Endothelial cell (in vitro differentiated cells): Measurements from ENCODE around the gene GRB7. TPM values are rescaled to one million over a fixed set of nuclear protein-coding genes. Genes with fewer than 3 reads are reported as not detected.

Source experiments
- DNase-seq: peaks from one replicate; pipeline ENCODE4 v3.0.0; 2021; ENCODE audit warnings: low spot score
- H3K27ac Mint-ChIP-seq: one replicate; pipeline ENCODE4 v1.8.0; 2021; ENCODE audit warnings: mixed read lengths, inconsistent platforms; ENCODE audit not compliant: unreplicated experiment
- H3K27me3 Mint-ChIP-seq: one replicate; pipeline ENCODE4 v1.8.0; 2021; ENCODE audit warnings: mild to moderate bottlenecking, moderate library complexity, mixed read lengths, inconsistent platforms; ENCODE audit not compliant: unreplicated experiment
- H3K36me3 Mint-ChIP-seq: one replicate; pipeline ENCODE4 v1.8.0; 2021; ENCODE audit warnings: mild to moderate bottlenecking, low read depth, mixed read lengths, inconsistent platforms; ENCODE audit not compliant: unreplicated experiment
- H3K4me1 Mint-ChIP-seq: one replicate; pipeline ENCODE4 v1.8.0; 2021; ENCODE audit warnings: mild to moderate bottlenecking, mixed read lengths, inconsistent platforms; ENCODE audit not compliant: unreplicated experiment
- H3K4me3 Mint-ChIP-seq: one replicate; pipeline ENCODE4 v1.8.0; 2021; ENCODE audit warnings: mild to moderate bottlenecking, mixed read lengths, inconsistent platforms; ENCODE audit not compliant: unreplicated experiment
- H3K9me3 Mint-ChIP-seq: one replicate; pipeline ENCODE4 v1.8.0; 2021; ENCODE audit warnings: mixed read lengths, inconsistent platforms; ENCODE audit not compliant: unreplicated experiment
- total RNA-seq: library from RNA; stranded (reverse); fragmentation: NEBNext Ultra II Directional; extraction: Animal tissue kit (Norgen Biotek cat#: 25700); gene quantifications from one replicate; pipeline ENCODE4 v1.2.1, GENCODE V29; 2021; ENCODE audit not compliant: unreplicated experiment
- TF ChIP-seq, protein P1 (sequence below): fragments of 200-600 bp; sonication (generic); IDR thresholded peaks from one replicate; pipeline ENCODE4 v1.5.0; 2021; ENCODE audit warnings: antibody characterized with exemption; ENCODE audit not compliant: unreplicated experiment

The GRB7 gene
- total RNA-seq, 1 donor from 2014 or later: 1.3 TPM

DNA sequence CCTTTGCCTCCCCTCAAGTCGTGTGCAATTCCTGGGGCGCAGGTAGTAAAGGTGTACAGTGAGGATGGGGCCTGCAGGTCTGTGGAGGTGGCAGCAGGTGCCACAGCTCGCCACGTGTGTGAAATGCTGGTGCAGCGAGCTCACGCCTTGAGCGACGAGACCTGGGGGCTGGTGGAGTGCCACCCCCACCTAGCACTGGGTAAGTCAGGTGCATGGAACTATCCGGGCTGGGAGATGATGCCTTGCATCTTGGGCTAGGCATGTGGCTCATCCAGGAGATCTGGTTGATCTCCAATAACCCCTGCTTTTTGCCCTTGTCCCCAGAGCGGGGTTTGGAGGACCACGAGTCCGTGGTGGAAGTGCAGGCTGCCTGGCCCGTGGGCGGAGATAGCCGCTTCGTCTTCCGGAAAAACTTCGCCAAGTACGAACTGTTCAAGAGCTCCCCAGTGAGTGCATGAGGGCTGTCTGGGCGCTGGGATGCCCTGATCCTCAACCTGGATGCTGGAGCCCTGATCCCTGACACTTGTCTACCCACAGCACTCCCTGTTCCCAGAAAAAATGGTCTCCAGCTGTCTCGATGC lies 5.2 kb downstream of the GRB7 start:
- no peak for DNase-seq
- no peak overlapping the region for H3K27ac Mint-ChIP-seq
- H3K4me1 Mint-ChIP-seq: peaks cover 18% of the 10 kb centered on the region
- H3K4me3 Mint-ChIP-seq: no peak overlapping the region
- no peaks in the 10 kb centered on the region for H3K36me3 Mint-ChIP-seq
- peaks cover 12% of the 10 kb centered on the region for H3K27me3 Mint-ChIP-seq
- H3K9me3 Mint-ChIP-seq: no peaks in the 10 kb centered on the region
- TF ChIP-seq, protein P1, sequence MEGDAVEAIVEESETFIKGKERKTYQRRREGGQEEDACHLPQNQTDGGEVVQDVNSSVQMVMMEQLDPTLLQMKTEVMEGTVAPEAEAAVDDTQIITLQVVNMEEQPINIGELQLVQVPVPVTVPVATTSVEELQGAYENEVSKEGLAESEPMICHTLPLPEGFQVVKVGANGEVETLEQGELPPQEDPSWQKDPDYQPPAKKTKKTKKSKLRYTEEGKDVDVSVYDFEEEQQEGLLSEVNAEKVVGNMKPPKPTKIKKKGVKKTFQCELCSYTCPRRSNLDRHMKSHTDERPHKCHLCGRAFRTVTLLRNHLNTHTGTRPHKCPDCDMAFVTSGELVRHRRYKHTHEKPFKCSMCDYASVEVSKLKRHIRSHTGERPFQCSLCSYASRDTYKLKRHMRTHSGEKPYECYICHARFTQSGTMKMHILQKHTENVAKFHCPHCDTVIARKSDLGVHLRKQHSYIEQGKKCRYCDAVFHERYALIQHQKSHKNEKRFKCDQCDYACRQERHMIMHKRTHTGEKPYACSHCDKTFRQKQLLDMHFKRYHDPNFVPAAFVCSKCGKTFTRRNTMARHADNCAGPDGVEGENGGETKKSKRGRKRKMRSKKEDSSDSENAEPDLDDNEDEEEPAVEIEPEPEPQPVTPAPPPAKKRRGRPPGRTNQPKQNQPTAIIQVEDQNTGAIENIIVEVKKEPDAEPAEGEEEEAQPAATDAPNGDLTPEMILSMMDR: no peak

DNA sequence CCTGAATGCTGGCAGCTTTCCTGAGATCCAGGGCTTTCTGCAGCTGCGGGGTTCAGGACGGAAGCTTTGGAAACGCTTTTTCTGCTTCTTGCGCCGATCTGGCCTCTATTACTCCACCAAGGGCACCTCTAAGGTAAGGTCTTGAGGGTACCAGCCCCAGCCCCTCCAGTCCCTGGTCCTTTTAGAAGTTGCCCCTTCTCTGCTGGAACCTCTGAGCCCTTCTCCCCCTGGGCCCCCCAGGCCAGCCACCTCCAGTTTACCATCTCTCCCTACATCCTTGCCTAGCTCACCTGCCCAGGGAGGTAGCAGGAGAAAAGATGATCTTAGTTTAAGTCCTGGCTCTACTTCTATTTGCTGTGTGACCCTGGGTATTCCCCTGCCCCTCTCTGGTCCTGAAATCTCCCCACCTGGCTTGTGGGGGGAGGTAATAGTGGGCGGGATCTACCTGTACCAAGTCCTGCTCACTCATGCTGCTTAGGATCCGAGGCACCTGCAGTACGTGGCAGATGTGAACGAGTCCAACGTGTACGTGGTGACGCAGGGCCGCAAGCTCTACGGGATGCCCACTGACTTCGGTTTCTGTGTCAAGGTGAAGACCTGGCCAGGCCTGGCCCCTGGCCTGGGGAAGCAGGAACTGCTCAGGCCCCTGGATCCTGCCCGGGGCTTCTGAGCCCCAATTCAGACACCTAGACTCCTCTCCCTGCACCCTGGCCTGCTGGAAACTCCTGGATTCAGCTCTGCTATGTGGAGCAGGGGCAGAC lies 6.5 kb downstream of the GRB7 start:
- TF ChIP-seq, protein P1: no peak
- DNase-seq: no peak
- Mint-ChIP-seq H3K36me3 (no peaks in the 10 kb centered on the region), H3K27ac (no peak overlapping the region), H3K4me3 (no peak overlapping the region), H3K27me3 (peaks cover 8% of the 10 kb centered on the region), H3K4me1 (peaks cover 13% of the 10 kb centered on the region), H3K9me3 (no peaks in the 10 kb centered on the region)

DNA sequence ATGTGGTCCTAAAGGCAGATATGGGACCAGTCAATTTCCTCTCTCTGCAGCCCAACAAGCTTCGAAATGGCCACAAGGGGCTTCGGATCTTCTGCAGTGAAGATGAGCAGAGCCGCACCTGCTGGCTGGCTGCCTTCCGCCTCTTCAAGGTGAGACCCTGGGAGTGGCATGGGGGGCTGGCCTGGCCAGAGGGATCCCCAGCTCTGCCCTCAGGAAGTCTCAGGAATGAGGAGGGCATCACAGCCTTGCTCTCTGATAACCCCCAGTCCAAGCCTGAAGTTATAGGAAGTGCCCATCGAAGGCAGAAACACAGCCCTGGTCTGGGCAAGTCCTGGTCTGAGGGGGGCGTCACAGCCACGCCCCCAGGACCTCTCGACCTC lies 7.1 kb downstream of the GRB7 start:
- no peak for DNase-seq
- Mint-ChIP-seq H3K27ac (no peak overlapping the region), H3K27me3 (peaks cover 6% of the 10 kb centered on the region)

DNA sequence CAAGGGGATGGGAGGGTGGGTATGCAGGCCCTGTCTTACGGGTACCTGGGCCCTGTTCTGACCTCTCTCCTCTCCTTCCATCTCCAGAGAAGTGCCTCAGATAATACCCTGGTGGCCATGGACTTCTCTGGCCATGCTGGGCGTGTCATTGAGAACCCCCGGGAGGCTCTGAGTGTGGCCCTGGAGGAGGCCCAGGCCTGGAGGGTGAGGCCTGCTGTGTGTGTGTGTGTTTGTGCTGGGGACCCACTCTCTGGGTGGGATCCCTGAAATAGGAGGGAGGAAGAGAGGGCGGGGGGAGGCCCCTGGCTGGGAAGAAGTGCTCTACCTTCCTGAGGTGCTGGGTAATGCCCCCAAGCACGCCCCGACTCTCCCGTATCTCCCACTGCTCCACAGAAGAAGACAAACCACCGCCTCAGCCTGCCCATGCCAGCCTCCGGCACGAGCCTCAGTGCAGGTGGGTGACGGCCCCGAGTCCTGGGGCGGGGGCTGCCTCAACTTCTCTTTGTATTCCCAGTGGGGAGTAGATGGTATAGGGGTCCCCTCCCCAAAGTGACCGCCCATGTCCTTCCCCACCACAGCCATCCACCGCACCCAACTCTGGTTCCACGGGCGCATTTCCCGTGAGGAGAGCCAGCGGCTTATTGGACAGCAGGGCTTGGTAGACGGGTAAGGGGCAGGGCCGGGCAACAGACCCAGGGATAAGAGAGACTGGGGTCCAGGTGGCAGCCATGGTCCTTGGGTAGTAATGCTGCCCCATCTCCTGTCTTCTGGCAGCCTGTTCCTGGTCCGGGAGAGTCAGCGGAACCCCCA lies 7.8 kb downstream of the GRB7 start:
- Mint-ChIP-seq H3K27me3 (peaks cover 2% of the 10 kb centered on the region), H3K27ac (no peak overlapping the region), H3K36me3 (no peaks in the 10 kb centered on the region), H3K4me3 (no peak overlapping the region), H3K9me3 (no peaks in the 10 kb centered on the region), H3K4me1 (peaks cover 4% of the 10 kb centered on the region)
- TF ChIP-seq, protein P1: no peak
- DNase-seq: no peak

More for the DNA sequence above, 7.1 kb downstream of the GRB7 start:
- TF ChIP-seq, protein P1: no peak
- Mint-ChIP-seq H3K9me3 (no peaks in the 10 kb centered on the region), H3K4me1 (peaks cover 11% of the 10 kb centered on the region), H3K36me3 (no peaks in the 10 kb centered on the region), H3K4me3 (no peak overlapping the region)
